Vagina (tissue), 2 donors: Measurements from ENCODE around the gene CALN1.

ENCODE experiments used
- POLR2A ChIP-seq, 2 donors: fragments of 450-650 bp; IDR thresholded peaks; one replicate each; pipeline ENCODE4 v1.6.1; 2017; ENCODE audit warnings: antibody characterized with exemption in 2 of 2, mild to moderate bottlenecking in 2 of 2, moderate library complexity in 2 of 2
- POLR2AphosphoS5 ChIP-seq, 2 donors: sonication (generic); formaldehyde crosslinking; IDR thresholded peaks; one replicate each; pipeline ENCODE4 v1.9.0; 2017; ENCODE audit warnings: antibody characterized with exemption in 2 of 2, mild to moderate bottlenecking in 2 of 2, low read depth in 1 of 2; ENCODE audit not compliant: insufficient read depth in 1 of 2
- TF ChIP-seq, protein P1 (sequence below), 3 experiments: fragments of 450-650 bp in 2 of 3; fragments of 200-600 bp in 1 of 3; sonication (generic) in 1 of 3; IDR thresholded peaks; one replicate each; pipeline ENCODE4 v1.5.1; 2017 to 2019; ENCODE audit warnings: antibody characterized with exemption in 3 of 3, mild to moderate bottlenecking in 2 of 3, moderate library complexity in 2 of 3

DNA sequence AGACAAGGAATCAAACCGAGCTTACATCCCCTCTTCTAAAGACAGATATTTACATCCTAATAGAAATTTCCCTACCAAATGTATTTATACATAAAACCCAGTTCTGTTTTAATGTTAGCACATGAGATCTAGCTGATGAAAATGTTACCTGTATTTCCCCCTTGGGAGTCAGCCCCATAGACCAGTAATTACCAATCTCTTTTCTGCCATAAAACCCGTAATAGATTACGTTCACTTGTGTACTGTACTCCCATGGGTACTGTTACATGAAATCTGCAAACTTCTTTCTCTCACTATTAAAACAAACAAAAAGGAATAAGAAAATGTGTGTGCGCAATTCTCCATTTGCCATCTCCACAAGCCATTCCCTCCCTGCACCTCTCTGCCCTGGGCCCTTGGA is 450.9 kb downstream of the CALN1 start:
- TF ChIP-seq, protein P1, sequence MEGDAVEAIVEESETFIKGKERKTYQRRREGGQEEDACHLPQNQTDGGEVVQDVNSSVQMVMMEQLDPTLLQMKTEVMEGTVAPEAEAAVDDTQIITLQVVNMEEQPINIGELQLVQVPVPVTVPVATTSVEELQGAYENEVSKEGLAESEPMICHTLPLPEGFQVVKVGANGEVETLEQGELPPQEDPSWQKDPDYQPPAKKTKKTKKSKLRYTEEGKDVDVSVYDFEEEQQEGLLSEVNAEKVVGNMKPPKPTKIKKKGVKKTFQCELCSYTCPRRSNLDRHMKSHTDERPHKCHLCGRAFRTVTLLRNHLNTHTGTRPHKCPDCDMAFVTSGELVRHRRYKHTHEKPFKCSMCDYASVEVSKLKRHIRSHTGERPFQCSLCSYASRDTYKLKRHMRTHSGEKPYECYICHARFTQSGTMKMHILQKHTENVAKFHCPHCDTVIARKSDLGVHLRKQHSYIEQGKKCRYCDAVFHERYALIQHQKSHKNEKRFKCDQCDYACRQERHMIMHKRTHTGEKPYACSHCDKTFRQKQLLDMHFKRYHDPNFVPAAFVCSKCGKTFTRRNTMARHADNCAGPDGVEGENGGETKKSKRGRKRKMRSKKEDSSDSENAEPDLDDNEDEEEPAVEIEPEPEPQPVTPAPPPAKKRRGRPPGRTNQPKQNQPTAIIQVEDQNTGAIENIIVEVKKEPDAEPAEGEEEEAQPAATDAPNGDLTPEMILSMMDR (IDR thresholded peaks at IDR 0.05) = no peak
- TF ChIP-seq POLR2AphosphoS5 (IDR thresholded peaks at IDR 0.05; ENCODE audit: insufficient read depth in 1 of 2, low read depth in 1 of 2) (no peak), POLR2A (IDR thresholded peaks at IDR 0.05) (no peak)
